Measurements from ENCODE around the gene JAK1. TPM values are rescaled to one million over a fixed set of nuclear protein-coding genes. Genes with fewer than 3 reads are reported as not detected.

Gene JAK1
- total RNA-seq, 1 experiment from 2014 or later, result 73.1 TPM

- H3K27ac Mint-ChIP-seq (ENCODE audit: low read depth, unreplicated experiment), result peak overlapping the region; percentile 86
- H3K27me3 Mint-ChIP-seq (ENCODE audit: insufficient read depth, unreplicated experiment), result no peaks in the 10 kb centered on the region
- no peaks in the 10 kb centered on the region for H3K36me3 Mint-ChIP-seq (ENCODE audit: insufficient read depth, unreplicated experiment)
- ChIA-PET CTCF (interaction anchor here (0.6 kb wide), 1 partner anchor 21 kb away, joined by 3 read pairs; no protein-coding TSS in a partner anchor), POLR2A (interaction anchor here (1.1 to 4.0 kb wide), 13 partner anchors 9 to 97 kb away, joined by 3 to 49 read pairs (median 16); no protein-coding TSS in a partner anchor)
- intact Hi-C loops (cut with micrococcal nuclease), result loop anchor here (5.0 to 10.0 kb wide), 2 partner anchors 220 to 703 kb away; partner anchors contain the start of gene RAVER2
- BruUV-seq (replicated peaks), result no TSS peak
- H3K4me1 Mint-ChIP-seq (ENCODE audit: insufficient read depth, unreplicated experiment), result peaks cover 22% of the 10 kb centered on the region
- peak overlapping the region; percentile 82 for H3K4me3 Mint-ChIP-seq (ENCODE audit: unreplicated experiment)
- TF ChIP-seq CTCF (IDR thresholded peaks at IDR 0.05; ENCODE audit: unreplicated experiment), result no peak
- no peaks in the 10 kb centered on the region for H3K9me3 Mint-ChIP-seq (ENCODE audit: unreplicated experiment)
- DNase-seq (ENCODE audit: unreplicated experiment), result no peak
These were observed 1.0 kb upstream of the JAK1 start for GRCh38 chr1:64967381-64967780.

- intact Hi-C loops (cut with micrococcal nuclease), result loop anchor here (1.0 to 10.0 kb wide), 4 partner anchors 67 to 701 kb away; partner anchors contain the start of gene RAVER2
- BruUV-seq (replicated peaks), result no TSS peak
- TF ChIP-seq CTCF (IDR thresholded peaks at IDR 0.05; ENCODE audit: unreplicated experiment), result no peak
- no peaks in the 10 kb centered on the region for H3K27me3 Mint-ChIP-seq (ENCODE audit: insufficient read depth, unreplicated experiment)
- H3K36me3 Mint-ChIP-seq (ENCODE audit: insufficient read depth, unreplicated experiment), result no peaks in the 10 kb centered on the region
- CTCF ChIA-PET, result interaction anchor here (0.6 to 1.2 kb wide), 5 partner anchors 12 to 1488 kb away, joined by 3 to 5 read pairs (median 3); no protein-coding TSS in a partner anchor
- peak overlapping the region; percentile 82 for H3K4me3 Mint-ChIP-seq (ENCODE audit: unreplicated experiment)
- H3K27ac Mint-ChIP-seq (ENCODE audit: low read depth, unreplicated experiment), result peak overlapping the region; percentile 49
- H3K9me3 Mint-ChIP-seq (ENCODE audit: unreplicated experiment), result no peaks in the 10 kb centered on the region
- DNase-seq (ENCODE audit: unreplicated experiment), result peak; percentile 43
- peaks cover 34% of the 10 kb centered on the region for H3K4me1 Mint-ChIP-seq (ENCODE audit: insufficient read depth, unreplicated experiment)
- POLR2A ChIA-PET, result interaction anchor here (0.6 to 4.0 kb wide), 21 partner anchors 11 to 220 kb away, joined by 3 to 49 read pairs (median 6); no protein-coding TSS in a partner anchor
These were observed 787 bp downstream of the JAK1 start for GRCh38 chr1:64965366-64966157.

- Mint-ChIP-seq H3K27me3 (ENCODE audit: insufficient read depth, unreplicated experiment) (no peaks in the 10 kb centered on the region), H3K9me3 (ENCODE audit: unreplicated experiment) (no peaks in the 10 kb centered on the region), H3K4me3 (ENCODE audit: unreplicated experiment) (no peak overlapping the region), H3K4me1 (ENCODE audit: insufficient read depth, unreplicated experiment) (peaks cover 36% of the 10 kb centered on the region), H3K36me3 (ENCODE audit: insufficient read depth, unreplicated experiment) (no peaks in the 10 kb centered on the region), H3K27ac (ENCODE audit: low read depth, unreplicated experiment) (no peak overlapping the region)
- TF ChIP-seq CTCF (IDR thresholded peaks at IDR 0.05; ENCODE audit: unreplicated experiment), result no peak
- no peak for DNase-seq (ENCODE audit: unreplicated experiment)
- no TSS peak for BruUV-seq (replicated peaks)
- POLR2A ChIA-PET, result interaction anchor here (0.7 to 2.5 kb wide), 3 partner anchors 11 to 95 kb away, joined by 3 to 14 read pairs (median 8); no protein-coding TSS in a partner anchor
- CTCF ChIA-PET, result no interaction called here
- intact Hi-C loops (cut with micrococcal nuclease), result loop anchor here (10.0 kb wide), 1 partner anchor 699 kb away; no protein-coding TSS in a partner anchor
These were observed 2.9 kb downstream of the JAK1 start for GRCh38 chr1:64963466-64963865.

- Mint-ChIP-seq H3K9me3 (ENCODE audit: unreplicated experiment) (no peaks in the 10 kb centered on the region), H3K4me1 (ENCODE audit: insufficient read depth, unreplicated experiment) (peaks cover 36% of the 10 kb centered on the region), H3K27ac (ENCODE audit: low read depth, unreplicated experiment) (no peak overlapping the region), H3K27me3 (ENCODE audit: insufficient read depth, unreplicated experiment) (no peaks in the 10 kb centered on the region), H3K4me3 (ENCODE audit: unreplicated experiment) (no peak overlapping the region), H3K36me3 (ENCODE audit: insufficient read depth, unreplicated experiment) (no peaks in the 10 kb centered on the region)
- BruUV-seq (replicated peaks), result no TSS peak
- ChIA-PET CTCF (interaction anchor here (1.1 to 1.7 kb wide), 2 partner anchors 9 to 59 kb away, joined by 4 to 5 read pairs; no protein-coding TSS in a partner anchor), POLR2A (interaction anchor here (0.6 to 2.5 kb wide), 6 partner anchors 10 to 1712 kb away, joined by 4 to 14 read pairs (median 6); no protein-coding TSS in a partner anchor)
- no peak for DNase-seq (ENCODE audit: unreplicated experiment)
- intact Hi-C loops (cut with micrococcal nuclease), result loop anchor here (10.0 kb wide), 1 partner anchor 698 kb away; no protein-coding TSS in a partner anchor
- TF ChIP-seq CTCF (IDR thresholded peaks at IDR 0.05; ENCODE audit: unreplicated experiment), result no peak
These were observed 3.9 kb downstream of the JAK1 start for GRCh38 chr1:64962441-64962840.

Data from MCF 10A (cell line).